HG03139 (cell line): ENCODE data around the gene RIC3.
"Not testable (repeated sequence)": the region's sequence is repeated elsewhere in the genome, so short reads cannot be mapped to it uniquely, and the experiment has no call there.

Experiments
- ATAC-seq: cut with Tn5 transposase; IDR thresholded peaks from one replicate; pipeline ENCODE4 v1.9.1; 2021; ENCODE audit not compliant: unreplicated experiment

The RIC3 gene

DNA sequence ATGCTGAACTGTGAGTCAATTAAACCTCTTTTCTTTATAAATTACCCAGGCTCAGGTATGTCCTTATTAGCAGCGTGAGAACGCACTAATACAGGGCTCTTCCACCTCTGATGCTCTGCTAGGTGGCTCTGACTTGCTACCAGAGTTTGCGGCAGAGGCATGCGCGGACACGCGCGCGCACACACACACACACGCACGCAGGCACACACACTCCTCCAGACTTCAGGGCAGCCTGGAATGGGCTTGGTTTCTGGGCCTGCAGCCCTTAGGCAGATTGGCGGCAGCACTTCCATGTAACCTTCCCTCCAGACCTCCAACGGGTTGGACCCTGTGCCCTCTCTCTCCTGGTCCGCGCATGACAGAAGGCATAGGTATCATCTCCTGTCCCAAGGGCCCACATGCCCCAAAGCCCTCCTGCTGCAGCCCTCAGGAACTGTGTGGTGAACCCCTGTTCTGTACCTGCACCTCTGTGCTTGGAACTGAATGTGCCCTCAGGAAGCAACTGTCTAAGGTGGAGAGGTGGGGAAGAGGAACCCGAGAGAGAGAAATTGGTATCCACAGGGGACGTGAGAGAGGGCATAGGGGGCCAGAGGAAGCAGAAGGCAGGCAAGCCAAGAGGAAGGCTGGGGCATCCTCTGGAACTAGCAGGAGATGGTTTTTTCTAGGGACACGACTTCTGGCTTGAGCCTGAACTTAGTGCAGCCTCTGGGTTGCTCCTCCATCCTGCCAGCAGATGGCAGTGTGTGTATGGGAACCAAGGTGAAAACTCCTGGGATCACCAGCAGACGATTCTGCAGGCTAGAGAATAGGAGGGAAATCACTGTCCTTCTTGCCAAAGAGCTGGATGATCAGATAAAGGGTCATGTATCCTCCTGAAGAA lies 23.4 kb upstream of the RIC3 start:
- no peak for ATAC-seq

DNA sequence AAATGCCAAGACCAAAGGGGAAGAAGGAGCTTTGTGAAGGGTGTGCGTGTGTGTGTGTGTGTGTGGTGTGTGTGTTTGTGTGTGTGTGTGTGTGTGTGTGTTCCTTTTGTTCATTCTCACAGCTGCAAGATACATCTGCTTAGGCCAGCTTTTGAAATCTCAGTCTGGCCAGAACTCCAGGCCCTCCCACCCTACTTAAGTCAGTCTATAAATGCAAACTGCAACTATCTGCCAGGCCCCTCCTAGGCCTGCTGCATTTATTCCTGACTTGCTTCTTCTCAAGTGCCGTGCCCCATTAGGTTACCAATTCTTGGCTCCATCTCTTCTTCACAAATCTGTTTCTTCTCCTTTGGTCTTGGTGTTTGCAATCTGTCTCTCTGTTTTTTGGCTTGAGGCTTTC lies 21.6 kb upstream of the RIC3 start:
- ATAC-seq: no peak

DNA sequence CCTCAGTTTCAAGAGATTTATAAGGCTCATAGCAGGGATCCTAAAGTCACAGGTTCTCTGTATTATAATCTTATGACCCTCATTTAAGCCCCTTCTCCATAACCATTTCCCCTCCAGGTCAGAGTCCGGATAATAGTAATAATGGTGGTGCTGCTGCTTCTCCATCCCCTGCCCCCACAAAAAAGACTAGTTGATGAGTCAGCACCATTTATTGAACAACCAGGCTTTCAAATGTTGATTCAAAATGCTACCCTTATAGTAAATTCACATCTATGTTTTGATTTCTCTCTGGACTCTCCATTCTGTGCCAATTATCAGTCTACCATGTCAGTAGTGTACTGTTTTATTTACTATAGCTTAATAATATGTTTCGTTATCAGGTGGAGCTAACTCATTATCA lies 17.6 kb upstream of the RIC3 start:
- no peak for ATAC-seq

DNA sequence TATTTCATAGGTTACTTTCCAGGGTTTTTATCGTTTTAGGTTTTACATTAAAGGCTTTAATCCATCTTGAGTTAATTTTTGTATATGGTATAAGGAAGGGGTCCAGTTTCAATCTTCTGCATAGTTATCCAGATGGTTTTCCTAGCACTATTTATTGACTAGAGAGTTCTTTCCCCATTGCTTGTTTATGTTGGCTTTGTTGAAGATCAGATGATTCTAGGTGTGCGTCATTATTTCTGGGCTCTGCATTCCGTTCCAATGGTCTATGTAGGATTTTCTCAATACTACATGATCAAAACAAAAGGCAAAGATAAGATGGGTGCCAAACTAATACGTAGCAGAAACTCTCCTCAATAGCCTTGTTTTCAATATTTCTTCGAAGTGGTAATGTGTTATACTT lies 14.3 kb upstream of the RIC3 start:
- ATAC-seq: no peak

DNA sequence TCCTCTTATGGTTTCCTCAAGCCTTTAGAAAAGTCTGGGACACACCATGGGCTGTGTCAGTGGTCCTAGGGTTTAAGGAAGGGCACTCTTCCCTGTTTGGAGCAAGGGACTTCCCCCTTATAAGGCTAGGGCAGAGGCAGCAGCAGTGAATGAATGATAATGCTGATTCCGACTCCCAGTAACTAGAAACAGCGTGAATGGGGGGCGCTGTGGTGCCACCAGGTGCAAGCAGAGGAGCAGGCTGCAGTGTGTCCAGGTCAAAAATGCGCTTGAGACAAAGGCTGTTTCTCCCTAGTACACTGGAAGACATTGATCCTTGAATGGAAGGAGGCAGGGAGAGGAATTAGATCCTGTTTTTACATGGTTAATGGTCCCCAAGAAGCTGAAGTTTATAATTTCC lies 11.6 kb upstream of the RIC3 start:
- ATAC-seq: no peak

DNA sequence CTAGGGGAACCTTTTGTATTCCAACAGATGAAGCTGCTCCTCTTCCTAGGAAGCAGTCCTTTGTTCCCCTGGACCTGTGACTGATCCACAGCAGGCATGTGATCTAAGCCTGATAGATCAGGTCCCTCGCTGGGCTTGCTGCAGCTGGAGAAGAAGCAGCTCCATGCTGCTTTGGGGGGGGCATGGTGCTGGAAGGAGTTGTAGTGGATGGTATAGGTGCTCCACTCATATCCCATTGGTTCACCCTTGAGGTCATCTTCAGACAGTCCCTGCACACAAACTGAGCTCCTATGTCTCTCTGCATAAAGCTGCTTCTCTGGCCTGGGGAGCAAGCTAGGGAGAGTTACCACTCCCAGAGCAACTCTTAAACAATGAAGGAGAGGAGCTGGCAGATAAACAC lies 9.5 kb upstream of the RIC3 start:
- ATAC-seq: no peak

DNA sequence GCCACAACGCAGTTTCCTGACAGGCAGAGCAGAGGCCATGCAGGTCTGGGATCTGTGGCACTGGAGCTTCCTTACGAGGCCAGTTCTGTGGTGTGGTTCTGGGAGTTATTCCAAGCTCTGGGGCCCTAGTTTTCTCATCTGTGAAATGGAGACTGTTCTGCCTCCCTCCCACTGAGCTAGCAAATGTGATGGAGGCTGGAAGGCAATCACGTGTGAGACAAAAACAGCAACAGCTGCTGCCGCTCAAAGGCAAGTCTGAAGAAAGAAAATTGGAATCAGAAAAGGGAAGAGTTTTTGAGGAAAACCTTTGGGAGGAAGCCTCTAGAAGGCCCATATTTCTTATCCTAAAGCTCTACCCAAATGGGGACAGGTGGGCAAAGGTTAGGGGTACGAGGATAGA lies 8.3 kb upstream of the RIC3 start:
- no peak for ATAC-seq

DNA sequence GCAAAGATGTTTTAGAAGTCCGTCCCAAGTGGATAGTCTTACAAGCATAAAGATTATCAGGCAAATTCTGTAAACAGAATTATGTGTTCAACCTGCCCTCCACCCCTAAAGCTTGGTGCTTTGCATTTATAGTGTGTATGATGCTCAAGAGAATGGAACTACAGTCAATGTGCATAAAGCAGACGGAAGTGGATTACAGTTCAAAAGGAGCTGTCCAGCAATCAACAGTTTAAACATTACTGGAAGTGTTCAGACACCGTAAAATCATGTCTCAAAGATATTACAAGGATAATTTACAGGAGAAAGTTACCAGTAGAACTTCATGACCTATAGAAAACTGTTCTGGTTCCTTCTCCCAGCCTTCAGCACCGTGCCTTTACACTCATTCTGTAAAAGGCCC lies 1.0 kb downstream of the RIC3 start:
- no peak for ATAC-seq

DNA sequence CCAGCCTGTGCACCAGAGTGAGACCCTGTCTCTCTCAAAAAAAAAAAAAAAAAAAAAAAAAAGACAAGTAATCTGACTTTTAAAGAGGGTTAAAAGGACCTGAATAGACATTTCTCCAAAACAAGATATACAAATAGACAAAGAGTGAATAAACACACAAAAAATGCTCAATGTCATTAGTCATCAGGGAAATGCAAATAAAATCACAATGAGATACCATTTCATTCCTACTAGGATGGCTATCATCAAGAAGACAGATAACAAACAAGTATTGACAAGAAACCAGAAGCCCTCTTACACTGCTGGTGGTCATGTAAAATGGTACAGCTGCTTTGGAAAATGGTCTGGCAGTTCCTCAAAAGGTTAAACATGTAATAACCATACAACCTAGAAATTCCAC lies 4.1 kb downstream of the RIC3 start:
- no peak for ATAC-seq

DNA sequence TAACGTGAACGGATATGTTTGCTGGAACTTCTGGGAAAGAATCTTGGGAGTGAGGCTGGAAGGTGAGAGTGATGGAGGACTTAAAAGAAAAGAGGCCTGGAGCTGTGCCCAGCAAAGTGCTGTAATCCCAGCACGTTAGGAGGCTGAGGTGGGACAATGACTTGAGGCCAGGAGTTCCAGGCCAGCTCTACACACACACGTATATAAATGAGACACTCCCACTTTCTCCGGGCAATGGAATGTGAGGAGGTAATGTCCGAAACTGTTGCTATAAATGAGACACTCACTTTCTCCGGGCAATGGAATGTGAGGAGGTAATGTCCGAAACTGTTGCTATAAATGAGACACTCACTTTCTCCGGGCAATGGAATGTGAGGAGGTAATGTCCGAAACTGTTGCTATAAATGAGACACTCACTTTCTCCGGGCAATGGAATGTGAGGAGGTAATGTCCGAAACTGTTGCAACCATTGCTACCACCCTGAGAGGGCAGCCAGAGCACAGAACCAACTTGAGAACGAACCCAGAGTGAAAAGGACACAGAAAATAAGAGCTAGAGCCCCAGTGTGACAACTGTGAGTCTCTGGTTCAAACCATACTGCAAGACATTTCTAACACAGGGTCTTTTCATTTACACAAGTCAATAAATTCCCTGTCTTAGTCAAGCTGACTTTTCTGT lies 7.1 kb downstream of the RIC3 start:
- not testable (repeated sequence) for ATAC-seq

DNA sequence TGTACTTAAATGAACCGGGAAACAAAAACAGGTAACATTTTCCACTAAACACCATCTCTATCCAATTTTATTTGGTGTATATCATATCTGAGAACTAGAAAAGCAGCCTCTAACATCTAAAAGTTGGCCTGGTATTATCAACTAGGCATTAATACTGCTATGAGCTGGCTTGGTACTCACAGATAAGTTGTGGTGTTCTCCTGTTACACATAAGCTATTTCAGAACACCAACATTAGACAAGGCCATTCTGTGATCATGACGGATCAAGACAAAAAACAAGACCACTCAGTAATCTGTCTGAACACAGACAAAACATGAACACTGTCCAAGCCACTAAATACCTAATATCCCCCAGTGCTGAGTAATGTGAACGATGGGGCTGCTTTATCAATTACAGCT lies 11.9 kb downstream of the RIC3 start:
- no peak for ATAC-seq

DNA sequence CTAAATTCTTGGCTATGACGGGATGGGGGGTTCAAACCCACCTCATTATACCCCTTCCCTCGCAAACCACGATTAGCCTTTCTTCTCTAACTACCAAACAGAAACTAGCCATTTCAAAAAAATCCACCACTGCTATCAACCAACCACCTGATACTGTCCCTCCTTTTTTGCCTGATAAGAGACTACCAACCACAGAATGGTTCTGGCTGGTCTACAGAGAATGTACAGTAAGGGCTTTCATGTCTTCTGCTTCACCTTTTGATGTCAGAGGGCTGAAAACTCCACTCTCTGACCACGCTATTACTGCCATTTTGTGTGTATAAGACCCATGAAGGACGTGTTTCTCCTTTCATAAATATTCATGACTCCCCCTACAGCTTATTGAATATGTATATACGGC lies 19.1 kb downstream of the RIC3 start:
- no peak for ATAC-seq

DNA sequence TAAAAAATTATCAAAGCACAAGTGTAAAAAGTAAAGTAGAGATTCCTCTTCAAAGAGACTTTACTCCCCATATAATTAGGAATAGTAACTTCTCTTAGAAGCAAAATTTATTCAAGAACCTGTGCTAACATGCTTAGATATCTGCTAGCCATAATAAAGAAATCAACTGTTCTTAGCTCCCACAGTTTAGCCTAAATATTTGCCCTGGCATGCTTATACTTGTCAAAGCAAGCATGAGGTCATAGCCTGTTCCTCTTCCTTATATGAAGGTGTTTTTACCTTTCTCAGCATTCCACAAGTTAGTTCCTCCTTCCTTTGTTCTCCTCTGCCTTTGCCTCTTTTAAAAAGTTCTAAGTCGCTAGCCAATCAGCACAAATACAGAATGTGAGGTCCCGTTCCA lies 30.3 kb downstream of the RIC3 start:
- ATAC-seq: no peak

DNA sequence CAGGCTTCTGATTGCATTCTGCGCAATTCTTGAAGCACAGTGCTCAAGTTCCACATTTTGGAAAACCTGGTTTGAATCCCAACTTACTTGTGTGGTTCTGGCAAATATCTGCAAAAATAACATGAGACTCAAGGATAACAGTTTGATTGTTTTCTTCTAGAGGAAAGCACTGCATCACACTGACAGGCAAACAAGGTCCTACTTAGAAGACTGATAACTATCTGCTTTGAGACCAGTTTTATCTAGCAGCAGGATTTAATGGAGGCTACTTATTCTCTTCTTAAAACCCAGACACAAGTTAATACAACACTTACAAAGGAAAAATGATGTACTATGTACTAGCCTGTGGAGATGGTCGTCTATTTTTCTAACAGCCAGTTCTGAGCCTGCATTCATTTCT lies 41.4 kb downstream of the RIC3 start:
- ATAC-seq: no peak

DNA sequence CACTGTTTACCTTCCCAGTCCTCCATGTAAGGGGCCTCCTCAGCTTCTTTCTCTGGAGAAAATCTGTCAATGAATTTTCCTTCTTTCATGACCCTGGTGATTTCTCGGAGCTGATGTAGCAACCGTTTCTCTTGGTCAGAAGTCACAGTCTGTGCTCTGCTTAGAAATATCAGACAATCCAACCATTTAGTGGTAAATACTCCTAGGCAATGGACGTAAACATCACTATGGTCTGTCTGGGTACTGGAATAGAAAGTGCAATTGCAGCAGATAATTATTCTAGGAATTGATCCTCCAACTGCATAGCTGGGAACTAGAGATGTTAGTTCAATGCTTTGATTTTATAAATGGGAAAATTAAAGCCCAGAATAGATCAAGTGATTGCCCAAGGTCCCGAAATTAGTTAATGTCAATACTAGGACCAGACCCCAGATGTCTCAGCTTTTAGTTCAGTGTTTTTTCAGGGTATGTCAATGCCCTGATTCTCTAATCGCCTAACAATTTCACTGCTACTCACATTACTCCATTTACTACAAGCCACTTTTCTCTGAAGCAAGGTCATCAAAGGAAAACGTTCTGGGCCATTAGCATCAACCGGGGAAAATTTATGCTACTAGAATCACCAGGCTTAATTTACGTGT lies 42.1 kb downstream of the RIC3 start:
- ATAC-seq: no peak

DNA sequence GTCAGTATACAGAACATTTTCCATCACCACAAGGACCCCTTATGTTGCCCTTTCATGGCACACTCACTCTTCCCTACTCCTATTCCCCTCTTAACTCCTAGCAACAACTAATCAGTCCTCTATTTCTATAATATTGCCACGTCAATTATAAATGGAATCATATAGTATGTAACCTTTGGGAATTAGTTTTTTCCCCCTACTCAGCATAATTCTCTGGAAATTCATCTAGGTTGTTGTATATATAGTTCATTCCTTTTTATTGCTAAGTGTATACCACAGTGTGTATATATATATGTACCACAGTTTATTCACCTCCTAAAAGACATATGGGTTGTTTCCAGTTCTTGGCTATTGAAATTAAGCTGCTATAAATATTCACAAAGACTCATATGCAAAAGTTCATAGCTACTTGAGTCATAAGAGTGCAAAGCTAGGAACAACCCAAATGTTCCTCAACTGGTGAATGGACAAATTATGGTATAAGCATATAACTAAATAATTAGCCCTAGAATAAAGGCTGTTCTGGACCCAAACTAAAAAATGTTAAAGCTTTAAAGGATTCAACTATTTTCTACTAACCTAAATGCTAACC lies 46.6 kb downstream of the RIC3 start:
- ATAC-seq: no peak

DNA sequence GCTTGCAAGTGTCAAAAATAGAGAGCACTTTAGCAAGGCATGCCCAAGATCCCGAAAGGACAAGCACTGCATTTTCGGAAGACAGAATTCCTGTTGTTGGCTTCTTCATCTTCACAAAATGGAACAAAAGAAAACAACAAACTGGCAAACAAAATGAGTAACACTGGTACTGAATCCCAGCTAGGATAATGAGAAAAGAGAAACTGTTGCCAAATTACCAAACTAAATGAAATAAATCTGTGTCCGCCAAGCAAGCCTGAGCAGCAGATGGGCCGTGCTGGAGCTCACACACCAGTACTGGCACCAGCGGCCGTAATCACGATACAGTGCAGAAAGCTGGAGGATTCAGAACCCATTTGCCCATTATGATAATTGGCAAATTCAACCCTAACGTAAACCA lies 57.2 kb downstream of the RIC3 start:
- ATAC-seq: no peak

DNA sequence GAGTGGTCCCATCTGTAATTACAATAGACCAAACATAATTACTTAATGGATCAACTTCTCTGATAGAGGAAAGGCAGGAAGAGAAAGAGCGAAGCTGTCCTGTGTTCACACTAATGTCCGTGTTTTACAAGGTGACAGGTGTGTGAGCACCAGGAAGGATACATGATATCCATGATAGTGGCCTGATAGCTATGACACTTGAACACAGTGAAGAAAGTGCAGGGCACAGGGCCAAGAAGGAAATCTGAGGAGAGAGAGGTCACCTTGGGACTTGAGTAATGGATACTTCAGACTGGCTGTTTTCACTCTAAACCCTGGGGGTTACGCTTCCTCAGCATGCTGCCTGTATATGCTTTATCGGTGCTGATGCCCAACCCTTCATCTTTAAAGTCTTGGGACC lies 58.4 kb downstream of the RIC3 start:
- no peak for ATAC-seq

DNA sequence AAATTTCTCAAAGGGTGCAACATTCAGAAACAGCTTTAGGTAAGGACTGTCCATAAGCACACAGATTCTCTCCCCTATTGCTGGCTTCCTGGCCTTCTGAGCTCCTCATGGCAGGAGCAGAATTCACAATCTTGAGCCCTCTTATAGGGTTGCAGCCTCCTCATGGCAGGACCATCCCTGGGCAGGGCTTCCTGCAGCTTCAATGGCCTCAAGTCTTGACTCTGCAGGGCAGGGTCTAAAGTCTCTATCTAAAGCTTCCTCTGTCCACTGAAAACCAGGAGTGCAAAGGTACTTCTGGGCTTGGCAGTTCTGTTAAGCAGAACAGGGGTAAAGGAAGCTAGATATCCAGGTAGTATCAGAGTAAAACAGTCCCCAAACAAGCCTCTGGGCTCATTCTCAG lies 59.1 kb downstream of the RIC3 start:
- no peak for ATAC-seq

DNA sequence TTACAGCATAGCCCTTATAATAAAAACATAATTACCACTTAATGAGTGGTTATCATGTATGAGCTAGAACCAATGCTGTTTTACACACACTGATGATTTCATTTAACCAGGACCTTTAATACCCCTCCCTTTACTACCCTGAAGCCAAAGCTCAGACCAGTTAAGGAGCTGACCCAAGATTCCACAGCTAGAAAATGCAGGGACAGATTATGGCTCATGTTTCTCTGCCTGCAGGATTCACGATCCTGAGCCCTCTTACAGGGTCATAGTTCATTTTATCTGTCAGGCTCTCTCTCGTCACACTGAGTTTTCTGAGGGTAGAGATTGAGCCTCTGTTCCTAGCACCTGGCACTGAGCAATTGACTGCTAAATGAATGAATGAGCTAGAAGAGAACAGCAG lies 60.4 kb downstream of the RIC3 start:
- ATAC-seq: no peak

DNA sequence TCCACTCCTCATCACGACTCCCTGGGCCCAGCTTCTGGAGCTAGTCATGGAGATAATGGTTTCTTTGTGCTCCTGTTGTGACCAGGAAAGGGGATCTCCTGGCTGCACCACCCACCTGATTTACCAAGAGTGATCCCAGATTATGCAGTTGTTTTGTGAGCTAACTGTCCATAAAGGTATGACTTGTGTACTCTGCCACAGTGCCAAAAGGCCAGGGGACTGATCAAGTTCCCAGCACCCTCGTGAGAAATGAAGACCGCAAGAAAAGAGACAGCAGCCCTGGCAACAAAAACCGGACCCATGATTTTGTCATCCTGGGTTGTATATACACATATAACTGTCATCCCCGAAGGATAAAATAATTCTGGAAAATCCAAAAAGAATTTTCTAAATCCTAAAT lies 61.2 kb downstream of the RIC3 start:
- ATAC-seq: no peak

DNA sequence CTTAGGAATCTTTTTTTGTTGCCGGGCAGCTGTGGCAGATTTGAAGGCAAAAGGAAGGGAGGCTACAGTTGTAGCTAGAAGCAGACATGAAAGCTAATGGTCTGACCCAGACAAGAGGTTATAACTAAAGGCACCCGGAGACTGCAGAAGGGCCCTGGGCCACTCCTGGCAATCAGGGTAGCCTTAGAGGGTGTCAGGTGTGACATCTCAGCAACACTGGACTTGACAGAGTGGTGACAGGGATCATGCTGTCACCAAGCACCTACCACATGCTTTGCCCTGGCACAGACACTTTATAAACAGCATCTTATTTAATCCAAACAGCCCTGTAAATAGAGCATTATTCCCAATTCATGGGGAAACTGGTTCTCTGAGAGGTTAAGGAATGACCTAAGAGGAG lies 62.1 kb downstream of the RIC3 start:
- no peak for ATAC-seq
